H9 (cell line): ENCODE measurements around the gene TMTC1. TPM values are rescaled to one million over a fixed set of nuclear protein-coding genes. Genes with fewer than 3 reads are reported as not detected.

ENCODE experiments used
- DNase-seq: peaks from one replicate; pipeline ENCODE4 v3.0.0-alpha.2; 2017
- H2AFZ ChIP-seq: one replicate; pipeline ENCODE4 v1.6.1; 2013; ENCODE audit warnings: mild to moderate bottlenecking, low read length, control low read depth, moderate library complexity
- H2AK5ac ChIP-seq: 2 replicates; pipeline ENCODE4 v1.6.1; 2013; ENCODE audit warnings: low read length, control low read depth, mixed read lengths; ENCODE audit not compliant: insufficient read length
- H2BK120ac ChIP-seq: one replicate; pipeline ENCODE4 v1.6.1; 2013; ENCODE audit warnings: low read depth, mild to moderate bottlenecking, low read length, control low read depth, inconsistent platforms; ENCODE audit not compliant: poor library complexity, severe bottlenecking
- H2BK12ac ChIP-seq: 2 replicates; pipeline ENCODE4 v1.6.1; 2013; ENCODE audit warnings: low read length, control low read depth, mixed read lengths, low read depth; ENCODE audit not compliant: insufficient read length
- H2BK15ac ChIP-seq: 2 replicates; pipeline ENCODE4 v1.6.1; 2013; ENCODE audit warnings: low read depth, low read length, control low read depth
- H2BK20ac ChIP-seq: one replicate; pipeline ENCODE4 v1.6.1; 2013; ENCODE audit warnings: low read depth, mild to moderate bottlenecking, low read length, control low read depth, inconsistent platforms; ENCODE audit not compliant: poor library complexity, severe bottlenecking
- H2BK5ac ChIP-seq: 2 replicates; pipeline ENCODE4 v1.6.1; 2013; ENCODE audit warnings: low read length, control low read depth, mixed read lengths; ENCODE audit not compliant: insufficient read length
- H3K14ac ChIP-seq: 2 replicates; pipeline ENCODE4 v1.6.1; 2013; ENCODE audit warnings: low read length, control low read depth; ENCODE audit not compliant: insufficient read depth
- H3K18ac ChIP-seq: 2 replicates; pipeline ENCODE4 v1.6.1; 2013; ENCODE audit warnings: low read depth, mild to moderate bottlenecking, mixed read lengths, low read length, control low read depth; ENCODE audit not compliant: insufficient read length
- H3K23ac ChIP-seq: 2 replicates; pipeline ENCODE4 v1.6.1; 2013; ENCODE audit warnings: low read length, control low read depth, mixed read lengths, low read depth; ENCODE audit not compliant: insufficient read length
- H3K23me2 ChIP-seq: 2 replicates; pipeline ENCODE4 v1.6.1; 2013; ENCODE audit warnings: low read depth, mild to moderate bottlenecking, mixed read lengths, low read length, control low read depth; ENCODE audit not compliant: insufficient read length, poor library complexity, severe bottlenecking
- H3K27ac ChIP-seq: 2 replicates; pipeline ENCODE4 v1.5.1; 2013; ENCODE audit warnings: low read length, control low read depth, mixed read lengths, low read depth; ENCODE audit not compliant: insufficient read length
- H3K27me3 ChIP-seq: 2 replicates; pipeline ENCODE4 v1.6.1; 2013; ENCODE audit warnings: low read length, control low read depth, inconsistent platforms; ENCODE audit not compliant: insufficient read depth
- H3K4ac ChIP-seq: 2 replicates; pipeline ENCODE4 v1.6.1; 2013; ENCODE audit warnings: low read depth, mild to moderate bottlenecking, control low read depth, inconsistent platforms, low read length, moderate library complexity
- H3K4me1 ChIP-seq: 2 replicates; pipeline ENCODE4 v1.6.1; 2013; ENCODE audit warnings: low read length, control low read depth, inconsistent platforms; ENCODE audit not compliant: insufficient read depth
- H3K4me2 ChIP-seq: 2 replicates; pipeline ENCODE4 v1.6.1; 2013; ENCODE audit warnings: low read length, control low read depth, mixed read lengths; ENCODE audit not compliant: insufficient read length, insufficient read depth
- H3K56ac ChIP-seq: 2 replicates; pipeline ENCODE4 v1.6.1; 2013; ENCODE audit warnings: low read depth, mild to moderate bottlenecking, mixed read lengths, low read length, control low read depth; ENCODE audit not compliant: insufficient read length
- H3K79me1 ChIP-seq: 2 replicates; pipeline ENCODE4 v1.6.1; 2013; ENCODE audit warnings: low read depth, mild to moderate bottlenecking, moderate library complexity, low read length, control low read depth, inconsistent platforms; ENCODE audit not compliant: insufficient read depth, poor library complexity, severe bottlenecking
- H3K79me2 ChIP-seq: 2 replicates; pipeline ENCODE4 v1.6.1; 2013; ENCODE audit warnings: low read length, control low read depth, inconsistent platforms; ENCODE audit not compliant: insufficient read depth
- H3K9ac ChIP-seq: 2 replicates; pipeline ENCODE4 v1.6.1; 2013; ENCODE audit warnings: low read length, control low read depth, mixed read lengths; ENCODE audit not compliant: insufficient read length; ENCODE audit errors: extremely low read depth
- H3K9me3 ChIP-seq: one replicate; pipeline ENCODE4 v1.6.1; 2013; ENCODE audit warnings: low read depth, low read length, inconsistent platforms; ENCODE audit not compliant: control insufficient read depth
- H3T11ph ChIP-seq: one replicate; pipeline ENCODE4 v1.6.1; 2013; ENCODE audit warnings: mild to moderate bottlenecking, low read length, control low read depth, inconsistent platforms
- H4K20me1 ChIP-seq: one replicate; pipeline ENCODE4 v1.6.1; 2013; ENCODE audit not compliant: control insufficient read depth, insufficient read length, insufficient read depth
- H4K5ac ChIP-seq: 2 replicates; pipeline ENCODE4 v1.6.1; 2013; ENCODE audit warnings: low read depth, mild to moderate bottlenecking, mixed read lengths, low read length, control low read depth; ENCODE audit not compliant: insufficient read length
- H4K8ac ChIP-seq: replicated peaks from 2 replicates; pipeline ENCODE4 v1.6.1; 2013; ENCODE audit warnings: low read length, control low read depth, mixed read lengths, low read depth; ENCODE audit not compliant: insufficient read length
- H4K91ac ChIP-seq: 2 replicates; pipeline ENCODE4 v1.6.1; 2013; ENCODE audit warnings: low read depth, mild to moderate bottlenecking, moderate library complexity, mixed read lengths, low read length, control low read depth; ENCODE audit not compliant: insufficient read length
- H3K27ac Mint-ChIP-seq, 3 experiments: 2 replicates in 2 of 3; 3 replicates in 1 of 3; pipeline ENCODE4 v1.8.0; 2020 to 2021; ENCODE audit warnings: mixed read lengths in 3 of 3, mild to moderate bottlenecking in 1 of 3, moderate library complexity in 1 of 3
- H3K27me3 Mint-ChIP-seq: 2 replicates; pipeline ENCODE4 v1.8.0; 2021; ENCODE audit warnings: low read depth, mild to moderate bottlenecking, moderate library complexity, mixed read lengths
- H3K36me3 Mint-ChIP-seq, 3 experiments: 2 replicates in 2 of 3; 3 replicates in 1 of 3; pipeline ENCODE4 v1.8.0; 2020 to 2021; ENCODE audit warnings: low read depth in 3 of 3, mixed read lengths in 3 of 3; ENCODE audit not compliant: insufficient read depth in 1 of 3
- H3K4me1 Mint-ChIP-seq, 2 experiments: 2 replicates each; pipeline ENCODE4 v1.8.0; 2020; ENCODE audit warnings: mixed read lengths in 2 of 2
- H3K4me3 Mint-ChIP-seq, 2 experiments: 2 replicates in 1 of 2; 3 replicates in 1 of 2; pipeline ENCODE4 v1.8.0; 2020 to 2021; ENCODE audit warnings: mild to moderate bottlenecking in 2 of 2, mixed read lengths in 2 of 2, moderate library complexity in 1 of 2
- H3K9me3 Mint-ChIP-seq, 2 experiments: 2 replicates in 1 of 2; 3 replicates in 1 of 2; pipeline ENCODE4 v1.8.0; 2020; ENCODE audit warnings: mild to moderate bottlenecking in 2 of 2, mixed read lengths in 2 of 2, moderate library complexity in 1 of 2
- WGBS: extraction: QIAGEN DNeasy Blood & Tissue Kit; methylation state at CpG from one replicate; pipeline ENCODE4 v1.1.7; 2013; ENCODE audit warnings: missing lambda C conversion rate, low lambda C conversion rate, mixed read lengths; ENCODE audit not compliant: insufficient read length; ENCODE audit errors: extremely low coverage; 5-methylcytosine and 5-hydroxymethylcytosine counted together
- total RNA-seq: library from RNA; stranded (reverse); gene quantifications from 2 replicates; pipeline ENCODE4 v1.2.1, GENCODE V29; 2021
- TF ChIP-seq, protein P1 (sequence below): fragments of 200-600 bp; sonication (generic); conservative IDR thresholded peaks from 3 replicates; pipeline ENCODE4 v1.8.0; 2021; ENCODE audit warnings: antibody characterized with exemption, mild to moderate bottlenecking

The TMTC1 gene
- total RNA-seq, 1 experiment from 2014 or later: 16.1 TPM

DNA sequence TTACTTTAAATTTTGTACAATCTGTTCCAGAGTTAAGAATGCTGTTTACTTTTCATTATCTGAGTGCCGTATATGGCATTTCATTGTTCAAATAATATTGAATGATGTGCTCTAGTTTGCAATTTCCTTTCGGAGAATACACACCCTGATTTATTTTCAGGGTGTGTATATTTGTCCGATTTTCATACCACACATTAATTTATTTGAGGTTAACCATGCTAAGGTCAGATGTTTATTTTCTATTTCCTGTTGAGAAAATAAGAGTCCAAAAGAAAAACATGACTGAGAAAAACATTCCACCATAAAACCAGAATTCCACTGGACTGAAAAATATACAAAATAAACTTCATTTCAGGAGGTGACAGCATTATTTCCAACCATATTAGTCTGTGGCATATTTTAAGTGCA is 222.1 kb downstream of the TMTC1 start:
- WGBS: no CpG with 5 or more reads among the region's 3 CpGs
- H2BK12ac ChIP-seq: no peak overlapping the region
- no peak overlapping the region for H3K4ac ChIP-seq
- H4K8ac ChIP-seq: no peak overlapping the region
- H3K4me1 ChIP-seq: no peaks in the 10 kb centered on the region; the same call in 1 of the 2 replicates
- H2AK5ac ChIP-seq: no peak overlapping the region
- H3K18ac ChIP-seq: no peak overlapping the region
- Mint-ChIP-seq H3K4me3 (no peak overlapping the region), H3K9me3 (peaks cover 8 to 13% of the 10 kb centered on the region in 2 experiments; a peak in 4 of 5 replicates), H3K4me1 (peaks cover 17 to 29% of the 10 kb centered on the region in 2 experiments), H3K27ac (no peak overlapping the region), H3K36me3 (peaks cover 18 to 25% (median 24%) of the 10 kb centered on the region in 3 experiments), H3K27me3 (no peaks in the 10 kb centered on the region)
- no peak overlapping the region for H2BK15ac ChIP-seq
- H3K4me2 ChIP-seq: no peak overlapping the region
- no peak overlapping the region for H2BK120ac ChIP-seq
- DNase-seq: no peak
- H4K5ac ChIP-seq: no peak overlapping the region
- H3K27me3 ChIP-seq: no peaks in the 10 kb centered on the region
- H3K14ac ChIP-seq: no peak overlapping the region
- no peaks in the 10 kb centered on the region for H3K79me1 ChIP-seq
- no peak overlapping the region for H2BK20ac ChIP-seq
- TF ChIP-seq, protein P1, sequence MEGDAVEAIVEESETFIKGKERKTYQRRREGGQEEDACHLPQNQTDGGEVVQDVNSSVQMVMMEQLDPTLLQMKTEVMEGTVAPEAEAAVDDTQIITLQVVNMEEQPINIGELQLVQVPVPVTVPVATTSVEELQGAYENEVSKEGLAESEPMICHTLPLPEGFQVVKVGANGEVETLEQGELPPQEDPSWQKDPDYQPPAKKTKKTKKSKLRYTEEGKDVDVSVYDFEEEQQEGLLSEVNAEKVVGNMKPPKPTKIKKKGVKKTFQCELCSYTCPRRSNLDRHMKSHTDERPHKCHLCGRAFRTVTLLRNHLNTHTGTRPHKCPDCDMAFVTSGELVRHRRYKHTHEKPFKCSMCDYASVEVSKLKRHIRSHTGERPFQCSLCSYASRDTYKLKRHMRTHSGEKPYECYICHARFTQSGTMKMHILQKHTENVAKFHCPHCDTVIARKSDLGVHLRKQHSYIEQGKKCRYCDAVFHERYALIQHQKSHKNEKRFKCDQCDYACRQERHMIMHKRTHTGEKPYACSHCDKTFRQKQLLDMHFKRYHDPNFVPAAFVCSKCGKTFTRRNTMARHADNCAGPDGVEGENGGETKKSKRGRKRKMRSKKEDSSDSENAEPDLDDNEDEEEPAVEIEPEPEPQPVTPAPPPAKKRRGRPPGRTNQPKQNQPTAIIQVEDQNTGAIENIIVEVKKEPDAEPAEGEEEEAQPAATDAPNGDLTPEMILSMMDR: no peak
- no peak overlapping the region for H4K91ac ChIP-seq
- no peak overlapping the region for H2AFZ ChIP-seq
- H3T11ph ChIP-seq: no peak overlapping the region
- no peaks in the 10 kb centered on the region for H3K23me2 ChIP-seq
- H3K56ac ChIP-seq: no peak overlapping the region
- no peaks in the 10 kb centered on the region for H3K9me3 ChIP-seq
- H3K9ac ChIP-seq: no peak overlapping the region
- H3K79me2 ChIP-seq: no peaks in the 10 kb centered on the region
- H3K27ac ChIP-seq: no peak overlapping the region
- no peak overlapping the region for H3K23ac ChIP-seq
- H4K20me1 ChIP-seq: no peaks in the 10 kb centered on the region
- no peak overlapping the region for H2BK5ac ChIP-seq
